Loucy (cell line): ENCODE results near the gene BNC1.

Experiments
- H2AFZ ChIP-seq: fragments of 200-600 bp; sonication (generic); 2 replicates; pipeline ENCODE4 v1.6.0; 2016; ENCODE audit warnings: antibody characterized with exemption, mild to moderate bottlenecking, low read length, moderate library complexity
- H3F3A ChIP-seq: fragments of 200-600 bp; 2 replicates; pipeline ENCODE4 v1.6.0; 2016; ENCODE audit warnings: antibody characterized with exemption, low read depth, mild to moderate bottlenecking
- H3K27me3 ChIP-seq: fragments of 200-600 bp; sonication (generic); 2 replicates; pipeline ENCODE4 v1.6.1; 2014; ENCODE audit warnings: low read length, mild to moderate bottlenecking; ENCODE audit not compliant: insufficient read depth, poor library complexity, severe bottlenecking
- H3K36me3 ChIP-seq: fragments of 200-600 bp; sonication (generic); 2 replicates; pipeline ENCODE4 v1.6.1; 2016; ENCODE audit warnings: low read length; ENCODE audit not compliant: insufficient read depth
- H3K4me1 ChIP-seq: fragments of 200-600 bp; sonication (generic); 2 replicates; pipeline ENCODE4 v1.5.1; 2014; ENCODE audit warnings: low read length, mild to moderate bottlenecking; ENCODE audit not compliant: insufficient read depth, poor library complexity, severe bottlenecking
- H3K4me2 ChIP-seq: fragments of 200-600 bp; sonication (generic); 2 replicates; pipeline ENCODE4 v1.6.0; 2014; ENCODE audit warnings: antibody characterized with exemption, low read length, low read depth, mild to moderate bottlenecking; ENCODE audit not compliant: poor library complexity, severe bottlenecking
- H3K4me3 ChIP-seq: fragments of 200-600 bp; sonication (generic); 2 replicates; pipeline ENCODE4 v1.5.1; 2014; ENCODE audit warnings: low read length, mild to moderate bottlenecking, mixed read lengths; ENCODE audit not compliant: poor library complexity, severe bottlenecking
- H3K79me2 ChIP-seq: fragments of 200-600 bp; sonication (generic); 2 replicates; pipeline ENCODE4 v1.6.1; 2014; ENCODE audit warnings: low read length; ENCODE audit not compliant: insufficient read depth
- H3K9ac ChIP-seq: fragments of 200-600 bp; sonication (generic); 2 replicates; pipeline ENCODE4 v1.6.0; 2014; ENCODE audit warnings: mild to moderate bottlenecking, low read depth, low read length, moderate library complexity; ENCODE audit not compliant: poor library complexity, severe bottlenecking
- H3K9me2 ChIP-seq: fragments of 200-600 bp; sonication (generic); replicated peaks from 2 replicates; pipeline ENCODE4 v1.6.1; 2016; ENCODE audit warnings: low read depth, low read length, mixed read lengths
- H3K9me3 ChIP-seq: fragments of 200-600 bp; sonication (generic); 2 replicates; pipeline ENCODE4 v1.6.1; 2014; ENCODE audit warnings: mild to moderate bottlenecking, antibody characterized with exemption, low read length, low read depth; ENCODE audit not compliant: insufficient read depth
- H4K20me1 ChIP-seq: fragments of 200-600 bp; sonication (generic); 2 replicates; pipeline ENCODE4 v1.6.0; 2014; ENCODE audit warnings: antibody characterized with exemption, low read length, mild to moderate bottlenecking; ENCODE audit not compliant: insufficient read depth, poor library complexity, severe bottlenecking
- EZH2phosphoT487 ChIP-seq: fragments of 200-600 bp; IDR thresholded peaks from 2 replicates; pipeline ENCODE4 v1.6.1; 2018; ENCODE audit warnings: antibody characterized with exemption, mild to moderate bottlenecking, moderate library complexity, borderline replicate concordance
- TF ChIP-seq, protein P1 (sequence below): fragments of 200-600 bp; sonication (generic); conservative IDR thresholded peaks from 2 replicates; pipeline ENCODE4 v1.5.1; 2014; ENCODE audit warnings: mild to moderate bottlenecking, antibody characterized with exemption, low read length

BNC1 gene

DNA sequence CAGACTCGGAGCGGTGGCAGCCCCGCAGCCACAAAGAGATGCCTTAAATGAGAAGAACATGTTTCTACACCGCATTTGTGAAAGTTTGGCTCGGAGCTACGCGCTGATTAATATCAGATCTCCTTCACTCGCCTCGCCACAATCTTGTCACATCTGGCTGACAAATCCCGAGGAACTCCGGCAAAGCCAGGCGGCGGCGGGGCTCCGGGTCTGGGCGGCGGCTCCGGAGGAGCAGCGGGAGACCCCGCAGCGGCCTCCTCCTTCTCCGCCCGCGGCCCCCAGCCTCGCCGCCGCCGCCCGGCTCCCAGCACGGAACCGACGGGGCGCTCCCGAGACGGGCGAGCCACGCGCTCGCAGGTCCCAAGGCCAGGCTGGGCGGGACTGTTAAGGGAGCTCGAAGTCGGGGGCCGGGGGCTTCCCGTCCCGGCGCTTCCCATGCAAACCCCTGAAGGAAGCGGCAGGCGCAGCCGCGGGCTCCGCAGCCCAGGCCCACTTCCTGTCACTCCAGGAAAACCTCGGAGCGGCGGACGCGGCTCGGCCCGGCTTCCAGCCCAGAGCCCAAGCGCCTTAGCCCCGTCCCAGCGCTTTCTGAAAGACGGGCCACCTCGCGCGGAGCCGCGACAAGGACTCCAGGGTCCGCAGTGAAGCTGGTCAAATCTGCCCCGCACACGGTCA lies 1.2 kb downstream of the BNC1 start:
- no peaks in the 10 kb centered on the region for H3K79me2 ChIP-seq
- H3K27me3 ChIP-seq = no peaks in the 10 kb centered on the region
- H3K4me1 ChIP-seq = no peaks in the 10 kb centered on the region
- no peak for TF ChIP-seq EZH2phosphoT487
- TF ChIP-seq, protein P1, sequence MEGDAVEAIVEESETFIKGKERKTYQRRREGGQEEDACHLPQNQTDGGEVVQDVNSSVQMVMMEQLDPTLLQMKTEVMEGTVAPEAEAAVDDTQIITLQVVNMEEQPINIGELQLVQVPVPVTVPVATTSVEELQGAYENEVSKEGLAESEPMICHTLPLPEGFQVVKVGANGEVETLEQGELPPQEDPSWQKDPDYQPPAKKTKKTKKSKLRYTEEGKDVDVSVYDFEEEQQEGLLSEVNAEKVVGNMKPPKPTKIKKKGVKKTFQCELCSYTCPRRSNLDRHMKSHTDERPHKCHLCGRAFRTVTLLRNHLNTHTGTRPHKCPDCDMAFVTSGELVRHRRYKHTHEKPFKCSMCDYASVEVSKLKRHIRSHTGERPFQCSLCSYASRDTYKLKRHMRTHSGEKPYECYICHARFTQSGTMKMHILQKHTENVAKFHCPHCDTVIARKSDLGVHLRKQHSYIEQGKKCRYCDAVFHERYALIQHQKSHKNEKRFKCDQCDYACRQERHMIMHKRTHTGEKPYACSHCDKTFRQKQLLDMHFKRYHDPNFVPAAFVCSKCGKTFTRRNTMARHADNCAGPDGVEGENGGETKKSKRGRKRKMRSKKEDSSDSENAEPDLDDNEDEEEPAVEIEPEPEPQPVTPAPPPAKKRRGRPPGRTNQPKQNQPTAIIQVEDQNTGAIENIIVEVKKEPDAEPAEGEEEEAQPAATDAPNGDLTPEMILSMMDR = no peak
- no peak overlapping the region for H3K4me3 ChIP-seq
- H4K20me1 ChIP-seq = no peaks in the 10 kb centered on the region
- no peaks in the 10 kb centered on the region for H3K9me3 ChIP-seq
- no peak overlapping the region for H2AFZ ChIP-seq
- no peaks in the 10 kb centered on the region for H3K9me2 ChIP-seq
- H3K36me3 ChIP-seq = no peaks in the 10 kb centered on the region
- H3K9ac ChIP-seq = no peak overlapping the region
- H3F3A ChIP-seq = no peaks in the 10 kb centered on the region
- H3K4me2 ChIP-seq = no peak overlapping the region

DNA sequence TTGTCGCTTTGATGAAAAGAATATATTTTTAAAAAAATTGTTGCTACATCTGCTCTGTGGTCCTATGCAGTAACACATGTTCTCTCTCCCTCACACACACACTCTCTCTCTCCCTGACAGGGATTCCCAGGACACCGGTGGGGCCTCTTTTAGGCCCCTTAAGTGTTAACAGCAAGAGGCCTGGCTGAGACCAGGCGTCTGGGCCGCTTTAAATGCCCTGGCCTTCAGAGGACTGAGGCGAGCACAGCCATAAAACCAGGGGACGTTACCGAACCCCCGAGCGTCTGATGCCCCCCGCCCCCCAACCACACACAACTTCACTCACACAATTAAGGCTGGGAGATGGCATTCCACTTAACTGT lies 1.7 kb downstream of the BNC1 start:
- H3K9me3 ChIP-seq = no peaks in the 10 kb centered on the region
- no peaks in the 10 kb centered on the region for H4K20me1 ChIP-seq
- no peaks in the 10 kb centered on the region for H3K79me2 ChIP-seq
- TF ChIP-seq, protein P1 = no peak
- TF ChIP-seq EZH2phosphoT487 = no peak
- no peak overlapping the region for H3K9ac ChIP-seq
- no peaks in the 10 kb centered on the region for H3K27me3 ChIP-seq
- H2AFZ ChIP-seq = no peak overlapping the region
- no peaks in the 10 kb centered on the region for H3K9me2 ChIP-seq
- H3F3A ChIP-seq = no peaks in the 10 kb centered on the region
- no peak overlapping the region for H3K4me3 ChIP-seq
- no peaks in the 10 kb centered on the region for H3K36me3 ChIP-seq
- H3K4me2 ChIP-seq = no peak overlapping the region
- H3K4me1 ChIP-seq = no peaks in the 10 kb centered on the region

DNA sequence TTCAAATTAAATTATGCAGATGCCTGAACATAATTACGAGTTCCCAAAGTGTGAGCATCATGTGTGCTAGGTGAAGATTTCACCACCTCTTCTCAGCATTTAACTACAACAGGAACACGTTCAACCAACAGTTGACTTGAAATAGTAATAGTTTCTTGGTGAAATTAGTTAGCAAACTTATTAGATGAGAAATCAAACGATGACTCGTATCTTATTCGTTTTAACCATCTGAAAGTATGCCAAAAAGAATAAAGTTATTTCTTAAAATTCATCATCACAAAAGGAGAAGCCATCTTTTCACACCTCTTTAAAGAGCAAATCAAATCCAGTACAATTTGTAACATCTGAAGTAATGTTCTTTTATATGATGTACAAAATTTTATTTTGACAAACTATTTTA lies 2.3 kb downstream of the BNC1 start:
- Histone ChIP-seq H3F3A (no peaks in the 10 kb centered on the region), H3K4me3 (no peak overlapping the region), H3K79me2 (no peaks in the 10 kb centered on the region), H3K9me3 (no peaks in the 10 kb centered on the region), H3K9ac (no peak overlapping the region), H3K4me1 (no peaks in the 10 kb centered on the region), H3K9me2 (no peaks in the 10 kb centered on the region), H3K36me3 (no peaks in the 10 kb centered on the region), H4K20me1 (no peaks in the 10 kb centered on the region), H2AFZ (no peak overlapping the region), H3K27me3 (no peaks in the 10 kb centered on the region), H3K4me2 (no peak overlapping the region)
- no peak for TF ChIP-seq EZH2phosphoT487
- TF ChIP-seq, protein P1 = no peak
